GOT3 (cell line): ENCODE results near the gene TIMM10B.

Experiments
- DNase-seq: peaks from one replicate; lab custom pipeline; 2025; ENCODE audit warnings: mixed read lengths; lab: John Stamatoyannopoulos, UW

Gene TIMM10B

GRCh38 chr11:6481012-6481923 lies at the start of gene TIMM10B, which contains the start of gene ARFIP2:
TIMM10B (plus strand) TSS chr11:6481501; CDS start chr11:6481517, 16 bp downstream.
ARFIP2 (minus strand) TSS chr11:6481331; CDS start chr11:6480421, 910 bp downstream.
- DNase-seq: peak; percentile 72

GRCh38 chr11:6431861-6432260 lies 49.4 kb upstream of the TIMM10B start:
- peak; percentile 18 for DNase-seq

GRCh38 chr11:6433998-6434660 lies 47.2 kb upstream of the TIMM10B start:
- no peak for DNase-seq

DNA sequence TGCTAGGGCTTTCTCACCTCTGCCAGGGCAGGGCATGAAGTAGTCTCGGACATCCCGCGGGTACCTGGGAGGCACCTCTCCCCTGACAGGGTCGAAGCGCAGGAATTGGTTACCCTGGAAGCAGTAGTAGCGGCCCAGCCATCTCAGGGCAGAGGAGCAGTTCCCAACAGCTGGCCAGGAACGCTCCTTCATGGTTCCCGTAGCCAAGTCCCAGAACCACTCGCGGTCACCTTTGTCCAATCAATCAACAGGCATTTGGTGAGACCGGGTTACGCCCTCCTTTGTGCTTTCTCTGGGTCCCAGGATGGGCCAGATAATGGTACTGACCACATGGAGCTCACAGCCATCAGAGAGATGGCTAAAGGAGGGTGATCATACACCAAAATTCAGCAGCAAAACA lies 43.9 kb upstream of the TIMM10B start:
- DNase-seq: no peak

DNA sequence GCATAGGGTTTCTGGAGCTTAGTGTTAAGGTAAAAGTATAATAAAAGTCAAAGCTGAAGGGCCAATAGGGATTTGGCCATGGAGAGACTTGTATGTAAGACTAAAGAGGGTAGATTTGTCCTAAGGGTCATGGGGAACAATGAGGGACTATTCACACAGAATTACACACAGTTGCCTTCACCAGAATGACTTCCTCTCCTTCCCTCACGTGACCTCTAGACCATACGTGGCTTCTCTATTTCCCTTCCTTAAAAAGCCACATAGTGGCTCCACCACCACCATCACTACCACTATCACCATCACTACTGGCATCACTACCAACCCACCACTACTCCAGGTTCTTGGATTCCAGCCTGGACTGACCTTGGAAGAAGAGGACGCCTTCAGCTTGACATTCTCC lies 43.3 kb upstream of the TIMM10B start:
- DNase-seq: no peak

DNA sequence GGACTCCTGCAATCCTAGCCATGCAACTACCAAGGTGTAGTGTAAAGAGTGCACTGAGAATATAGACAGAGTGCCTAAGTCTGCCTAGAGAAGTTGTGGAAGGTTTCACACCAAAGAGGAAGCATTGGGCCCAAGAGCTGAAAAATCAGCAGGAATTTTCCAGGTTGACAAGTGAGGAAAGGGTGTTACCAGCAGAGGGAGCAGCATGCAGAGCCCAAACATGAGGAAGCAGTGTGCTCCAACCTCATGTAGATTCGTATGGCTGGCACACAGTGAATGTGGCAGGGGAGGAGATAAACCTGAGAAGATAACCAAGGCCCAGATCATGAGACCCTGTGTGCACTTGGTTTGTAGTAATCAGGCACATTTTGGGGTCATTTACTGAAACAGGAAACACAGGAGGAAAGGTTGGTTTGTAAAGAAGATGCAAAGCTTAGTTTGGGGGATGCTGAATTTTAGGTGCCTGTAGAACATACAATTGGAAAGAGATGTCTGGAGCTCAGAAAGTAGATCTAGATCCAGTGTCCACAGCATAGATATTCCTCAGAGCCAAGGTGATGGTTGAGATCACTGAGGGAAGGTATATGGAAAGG lies 42.2 kb upstream of the TIMM10B start:
- no peak for DNase-seq

GRCh38 chr11:6440906-6441358 lies 40.4 kb upstream of the TIMM10B start, which contains the start of gene HPX:
HPX (minus strand) TSS chr11:6440987; CDS start chr11:6440963, 24 bp downstream.
- no peak for DNase-seq

DNA sequence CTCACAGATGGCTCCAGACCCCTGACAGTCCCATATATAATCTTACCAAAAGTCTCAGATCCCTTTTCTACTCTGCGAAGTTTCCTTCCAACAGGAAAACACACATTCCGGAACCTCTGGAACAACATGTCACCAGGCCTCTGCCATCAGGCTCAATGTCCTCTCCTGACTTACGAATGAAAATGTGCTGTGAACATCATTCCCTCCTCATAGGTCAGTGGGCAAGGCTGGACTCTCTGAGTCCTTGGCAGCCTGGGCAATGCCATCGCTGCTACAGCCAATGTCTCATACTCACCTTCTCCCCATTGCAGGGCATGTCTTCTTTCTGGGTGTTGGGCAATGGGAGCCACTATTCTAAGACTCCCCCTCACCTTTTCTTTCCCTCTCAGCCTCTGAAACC lies 38.9 kb upstream of the TIMM10B start:
- no peak for DNase-seq

DNA sequence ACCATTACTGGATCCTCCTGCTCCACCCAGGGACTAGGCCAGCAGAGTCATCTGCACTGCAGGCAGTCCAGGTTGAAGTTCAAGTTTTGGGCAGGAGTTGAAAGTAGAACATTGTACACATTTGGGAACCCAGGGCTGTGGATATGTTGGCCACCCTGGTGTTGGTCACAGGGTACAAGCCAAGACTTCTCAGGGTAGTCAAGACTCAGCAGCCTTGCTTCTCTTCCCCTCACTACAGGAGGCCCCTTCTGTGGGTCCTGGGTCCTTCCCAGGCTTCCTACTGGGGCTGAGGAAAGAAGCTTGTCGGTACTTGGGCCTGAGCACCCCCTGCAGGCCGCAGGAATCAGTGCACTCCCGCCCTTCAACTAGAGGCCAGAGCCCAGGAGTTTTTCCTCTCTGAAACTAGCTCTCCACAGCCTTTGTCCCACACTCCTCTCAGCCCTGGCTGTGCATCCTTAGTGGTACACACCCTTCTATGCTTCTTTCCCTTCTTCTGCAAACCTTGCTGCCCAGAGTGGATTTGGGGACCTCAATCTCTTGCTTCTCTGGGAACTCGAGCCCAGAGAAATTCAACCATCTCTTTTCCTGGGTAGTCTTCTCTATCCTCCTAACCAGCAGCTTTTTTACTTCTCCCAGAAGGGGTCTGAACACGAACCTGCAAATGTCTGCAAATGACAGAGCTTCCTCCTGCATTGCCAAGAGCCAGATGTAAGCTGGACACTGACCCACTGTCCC lies 37.9 kb upstream of the TIMM10B start:
- no peak for DNase-seq

DNA sequence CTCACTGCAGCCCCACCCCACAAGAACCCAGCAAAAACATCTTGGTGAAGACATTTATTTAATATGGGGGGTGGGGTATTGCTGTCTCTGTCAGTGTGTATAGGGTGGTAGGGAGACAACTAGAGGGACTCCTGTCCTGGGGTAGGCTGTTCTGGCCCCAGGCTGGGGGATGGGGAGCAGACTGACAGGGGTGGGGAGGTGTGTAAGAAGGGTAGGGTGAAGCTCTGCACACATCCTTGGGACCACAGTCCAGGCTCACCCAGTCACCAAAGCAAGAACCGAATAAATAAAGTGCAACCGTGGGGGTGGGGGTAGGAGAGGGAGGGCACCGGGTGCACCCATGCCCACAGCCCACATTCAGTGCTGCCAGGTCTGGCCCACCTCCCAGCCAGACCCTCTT lies 32.7 kb upstream of the TIMM10B start:
- DNase-seq: no peak

- DNase-seq: no peak
Observed at GRCh38 chr11:6452219-6452618, 29.1 kb upstream of the TIMM10B start.

GRCh38 chr11:6453152-6453551 lies 28.1 kb upstream of the TIMM10B start:
- no peak for DNase-seq

DNA sequence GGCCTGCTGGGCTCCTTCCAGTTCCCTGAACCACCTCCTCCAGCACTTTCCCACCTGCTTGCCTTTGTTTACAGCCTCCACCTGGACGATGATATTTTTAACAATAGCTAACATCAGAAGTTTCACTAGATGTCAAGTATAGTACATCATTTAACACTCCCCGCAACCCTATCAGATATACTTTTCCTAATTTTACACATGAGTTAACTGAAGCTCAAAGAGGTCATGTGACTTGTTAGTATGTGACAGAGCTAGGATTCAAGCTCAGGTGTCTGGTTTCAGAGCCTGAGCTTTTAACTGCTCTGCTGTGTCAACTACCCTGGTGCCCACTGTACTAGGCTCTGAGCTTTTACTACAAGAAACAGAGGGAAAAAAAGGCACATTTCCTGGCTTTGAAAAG lies 26.2 kb upstream of the TIMM10B start:
- DNase-seq: no peak

GRCh38 chr11:6456361-6457073 lies 24.8 kb upstream of the TIMM10B start:
- no peak for DNase-seq

GRCh38 chr11:6457581-6458320 lies 23.6 kb upstream of the TIMM10B start:
- DNase-seq: no peak

DNA sequence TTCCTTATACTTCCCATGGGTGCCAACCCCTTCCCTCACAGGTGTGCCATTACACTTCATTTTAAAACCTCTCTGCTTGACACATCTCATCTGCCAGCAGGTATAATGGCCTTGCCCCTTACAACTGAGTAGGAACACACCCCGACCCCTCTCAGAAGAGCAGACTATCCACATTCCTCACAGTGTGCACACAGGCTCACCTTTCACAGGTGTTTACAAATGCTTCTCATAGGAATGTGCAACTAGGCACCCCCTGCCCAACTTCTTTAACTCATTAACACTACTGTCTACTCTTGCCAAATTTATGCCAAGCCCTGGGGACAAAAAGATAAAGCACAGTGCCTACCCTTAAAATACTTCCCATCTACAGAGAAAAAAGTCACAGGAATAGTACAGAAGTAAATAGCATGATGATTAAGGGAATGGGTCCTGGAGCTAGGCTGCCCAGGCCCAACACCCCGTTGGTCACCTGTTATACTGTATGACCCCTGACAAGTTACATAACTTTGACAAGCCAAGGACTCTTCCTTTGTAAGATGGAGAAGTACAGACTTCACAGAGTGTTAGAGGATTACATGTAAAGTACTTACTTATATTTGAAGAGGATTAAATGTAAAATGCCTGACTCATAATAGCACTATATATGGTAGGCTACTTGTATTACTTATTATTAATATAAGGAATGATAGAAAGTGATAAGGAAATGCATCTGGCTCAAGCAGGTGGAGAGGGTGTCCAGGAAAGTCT lies 22.8 kb upstream of the TIMM10B start:
- no peak for DNase-seq

DNA sequence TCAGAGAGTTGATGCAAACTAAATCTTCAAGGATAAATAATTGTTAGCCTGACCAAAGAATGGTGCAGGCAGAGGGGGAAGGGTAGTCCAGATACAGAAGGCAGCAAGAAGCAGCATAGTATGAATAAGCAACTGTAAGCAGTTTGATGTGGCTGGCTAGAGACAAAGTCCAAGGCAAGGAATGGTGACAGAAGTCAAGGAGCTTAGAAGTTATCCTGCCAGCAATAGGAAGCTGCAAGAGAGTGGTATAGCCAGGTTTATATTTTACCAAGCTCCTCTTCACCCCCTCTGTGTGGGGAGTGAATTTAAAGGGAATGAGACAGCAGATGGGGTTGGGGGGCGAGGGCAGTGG lies 22.2 kb upstream of the TIMM10B start:
- DNase-seq: no peak

DNA sequence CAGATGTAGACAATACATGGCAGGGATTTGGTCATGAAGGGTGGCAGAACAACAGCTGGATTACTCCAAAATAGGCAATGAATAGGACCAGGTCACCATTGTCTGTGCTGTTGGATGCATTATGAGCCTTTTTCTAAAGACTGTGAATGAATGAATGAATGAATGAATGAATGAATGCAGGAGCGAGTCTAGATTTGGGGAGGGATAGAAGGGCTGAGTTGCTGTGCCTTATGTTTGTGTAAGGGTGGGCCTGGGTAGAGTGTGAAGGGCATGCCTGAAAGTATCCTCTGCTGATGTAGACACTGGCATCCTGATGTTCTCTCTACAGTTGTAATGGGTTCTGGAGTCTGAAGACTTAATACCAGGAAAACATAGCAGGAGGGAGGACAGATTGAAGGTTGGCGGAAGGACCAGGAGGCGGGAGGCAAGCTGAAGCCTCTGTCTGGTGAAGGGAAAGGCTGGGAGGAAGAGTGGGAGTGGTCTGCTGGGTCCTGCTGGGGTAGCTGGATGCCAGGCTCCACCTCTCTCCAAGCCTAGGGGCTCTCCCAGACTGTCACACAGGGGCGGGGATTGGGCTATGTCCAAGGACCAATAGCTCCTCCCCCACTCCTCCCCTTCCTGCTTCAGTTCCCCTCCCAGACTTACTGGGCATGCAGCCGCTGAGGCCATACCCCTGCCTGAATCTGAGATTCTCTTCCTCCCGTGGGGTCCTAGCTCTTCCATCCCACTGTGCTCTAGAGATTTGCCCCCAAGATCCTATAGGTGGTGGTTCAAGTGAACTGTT lies 12.4 kb upstream of the TIMM10B start:
- DNase-seq: no peak

- no peak for DNase-seq
Observed at GRCh38 chr11:6469599-6469998, 11.7 kb upstream of the TIMM10B start.
